A549 (cell line): ENCODE measurements around the gene SCN9A. TPM values are rescaled to one million over a fixed set of nuclear protein-coding genes. Genes with fewer than 3 reads are reported as not detected.

Experiments used
- ATAC-seq, 2 experiments: fragments of 200-7000 bp in 1 of 2; fragments of >200 bp in 1 of 2; cut with Nextera tagmentation in 1 of 2; cut with Tn5 transposase in 1 of 2; 3 replicates each; pipeline versions ENCODE4 v1.8.0 to v1.9.1; 2018 to 2020; ENCODE audit warnings: mild to moderate bottlenecking in 1 of 2, moderate library complexity in 1 of 2
- CTCF ChIA-PET: fragments of 300-600 bp; sonication (Branson Sonifier 250); formaldehyde crosslinking; extraction: SDS; loops from one replicate; lab custom pipeline; 2021; ENCODE audit warnings: antibody characterized with exemption, inconsistent platforms; lab: Yijun Ruan, JAX
- POLR2A ChIA-PET: fragments of 350-600 bp; formaldehyde crosslinking; extraction: SDS; loops from one replicate; lab custom pipeline; 2021; ENCODE audit warnings: antibody characterized with exemption, inconsistent platforms; lab: Yijun Ruan, JAX
- DNase-seq, 2 experiments: peaks; one replicate each; pipeline versions ENCODE4 v3.0.0 to v3.0.0-alpha.2; 2011 to 2016; ENCODE audit warnings: low read depth in 1 of 2, low spot score in 1 of 2
- FAIRE-seq: peaks from 2 replicates; lab custom pipeline; 2011; peaks lifted over from hg19 to GRCh38; lab: Jason Lieb, UNC
- H3K27ac ChIP-seq, 2 experiments: fragments of >200 bp; sonication (Bioruptor Twin); formaldehyde crosslinking; 3 replicates each; pipeline ENCODE4 v1.5.1; 2016 to 2017
- H3K4me1 ChIP-seq: fragments of >200 bp; sonication (Bioruptor Twin); formaldehyde crosslinking; 3 replicates; pipeline ENCODE4 v1.6.1; 2016
- H3K4me2 ChIP-seq: fragments of >200 bp; sonication (Bioruptor Twin); formaldehyde crosslinking; 3 replicates; pipeline ENCODE4 v1.6.1; 2016
- H3K4me3 ChIP-seq: fragments of >200 bp; sonication (Bioruptor Twin); formaldehyde crosslinking; 3 replicates; pipeline ENCODE4 v1.5.1; 2016
- H3K9me3 ChIP-seq: fragments of >200 bp; sonication (Bioruptor Twin); formaldehyde crosslinking; 3 replicates; pipeline ENCODE4 v1.6.1; 2016
- CBX8 ChIP-seq: fragments of 200-600 bp; sonication (generic); IDR thresholded peaks from 2 replicates; pipeline ENCODE4 v1.6.1; 2016
- CEBPB ChIP-seq, 2 experiments: fragments of >200 bp in 1 of 2; sonication (Bioruptor Twin) in 1 of 2; formaldehyde crosslinking in 1 of 2; IDR thresholded peaks; 2 replicates each; pipeline ENCODE4 v1.6.1; 2012 to 2016
- EP300 ChIP-seq, 2 experiments: fragments of >200 bp; sonication (Bioruptor Twin); formaldehyde crosslinking; IDR thresholded peaks; 2 replicates in 1 of 2; 3 replicates in 1 of 2; pipeline ENCODE4 v1.6.1; 2016 to 2017
- FOSL2 ChIP-seq, 2 experiments: fragments of 450-650 bp in 1 of 2; fragments of >200 bp in 1 of 2; sonication (Bioruptor Twin) in 1 of 2; formaldehyde crosslinking; IDR thresholded peaks; 2 replicates each; pipeline versions ENCODE4 v1.5.0 to v1.6.1; 2016 to 2020; ENCODE audit warnings: mild to moderate bottlenecking in 1 of 2, moderate library complexity in 1 of 2
- GATA3 ChIP-seq: IDR thresholded peaks from 2 replicates; pipeline ENCODE4 v1.6.1; 2012; ENCODE audit warnings: borderline replicate concordance
- HDAC2 ChIP-seq: fragments of 200-600 bp; sonication (generic); IDR thresholded peaks from 2 replicates; pipeline ENCODE4 v1.6.1; 2016
- HES2 ChIP-seq: fragments of >200 bp; sonication (Bioruptor Twin); formaldehyde crosslinking; IDR thresholded peaks from 2 replicates; pipeline ENCODE4 v1.6.1; 2016
- HOXB13 ChIP-seq: fragments of 250-450 bp; sonication (Bioruptor Pico); IDR thresholded peaks from 2 replicates; pipeline ENCODE4 v1.5.0; 2020; ENCODE audit warnings: low read depth, mild to moderate bottlenecking, moderate library complexity
- JUN ChIP-seq, 2 experiments: fragments of >200 bp; sonication (Bioruptor Twin); formaldehyde crosslinking; IDR thresholded peaks; 2 replicates in 1 of 2; 3 replicates in 1 of 2; pipeline ENCODE4 v1.6.1; 2016 to 2017
- JUNB ChIP-seq: fragments of >200 bp; sonication (Bioruptor Twin); formaldehyde crosslinking; IDR thresholded peaks from 2 replicates; pipeline ENCODE4 v1.6.1; 2016
- KDM5A ChIP-seq: fragments of 200-600 bp; sonication (generic); IDR thresholded peaks from 2 replicates; pipeline ENCODE4 v1.6.1; 2016; ENCODE audit warnings: antibody characterized with exemption, mild to moderate bottlenecking
- MAFK ChIP-seq: fragments of 450-650 bp; IDR thresholded peaks from 2 replicates; pipeline ENCODE4 v1.6.1; 2014; ENCODE audit not compliant: partially characterized antibody
- MAX ChIP-seq: IDR thresholded peaks from 2 replicates; pipeline ENCODE4 v1.6.1; 2012
- MYC ChIP-seq: IDR thresholded peaks from 2 replicates; pipeline ENCODE4 v1.6.1; 2012; ENCODE audit warnings: mild to moderate bottlenecking, inconsistent platforms, low read length, improper control_type of control experiment, borderline replicate concordance
- NPAS2 ChIP-seq: fragments of 250-450 bp; sonication (Bioruptor Pico); IDR thresholded peaks from 2 replicates; pipeline ENCODE4 v1.8.0; 2022; ENCODE audit warnings: mild to moderate bottlenecking, moderate library complexity, borderline replicate concordance
- NR3C1 ChIP-seq: fragments of >200 bp; sonication (Bioruptor Twin); formaldehyde crosslinking; IDR thresholded peaks from 3 replicates; pipeline ENCODE4 v1.6.1; 2017
- PBX3 ChIP-seq: IDR thresholded peaks from 2 replicates; pipeline ENCODE4 v1.6.1; 2012
- PHF8 ChIP-seq: fragments of 200-600 bp; sonication (generic); IDR thresholded peaks from 2 replicates; pipeline ENCODE4 v1.6.1; 2016; ENCODE audit warnings: low read depth, mild to moderate bottlenecking, antibody characterized with exemption, moderate library complexity, borderline replicate concordance
- POLR2AphosphoS2 ChIP-seq: conservative IDR thresholded peaks from 2 replicates; pipeline ENCODE4 v1.6.1; 2012; ENCODE audit warnings: low read length, improper control_type of control experiment, inconsistent platforms
- RAD21 ChIP-seq, 2 experiments: fragments of >200 bp in 1 of 2; sonication (Bioruptor Twin) in 1 of 2; formaldehyde crosslinking in 1 of 2; IDR thresholded peaks in 1 of 2; conservative IDR thresholded peaks in 1 of 2; 2 replicates in 1 of 2; 3 replicates in 1 of 2; pipeline ENCODE4 v1.6.1; 2012 to 2018; ENCODE audit warnings: inconsistent platforms in 1 of 2
- REST ChIP-seq: fragments of 200-600 bp; sonication (generic); IDR thresholded peaks from 2 replicates; pipeline ENCODE4 v1.6.1; 2016; ENCODE audit warnings: antibody characterized with exemption, mild to moderate bottlenecking, moderate library complexity
- RNF2 ChIP-seq: fragments of 200-600 bp; sonication (generic); IDR thresholded peaks from 2 replicates; pipeline ENCODE4 v1.6.1; 2016; ENCODE audit warnings: low read depth, mild to moderate bottlenecking, antibody characterized with exemption, moderate library complexity, borderline replicate concordance
- TP53 ChIP-seq: fragments of 250-450 bp; sonication (Bioruptor Pico); IDR thresholded peaks from 2 replicates; pipeline ENCODE4 v1.5.0; 2021; ENCODE audit warnings: mild to moderate bottlenecking, moderate library complexity
- WGBS: methylation state at CpG from one replicate; pipeline ENCODE4 v1.1.6; 2017; ENCODE audit errors: missing lambda C conversion rate; 5-methylcytosine and 5-hydroxymethylcytosine counted together
- polyA plus RNA-seq, 4 experiments: library from polyadenylated mRNA; depleted of rRNA in 3 of 4; stranded (reverse); fragments of >200 nt; fragmentation: RNase III in 1 of 4; extraction: RNeasy Plus Mini Kit Qiagen cat#74134 plus additional on column Dnase treatment in 1 of 4; gene quantifications; 2 replicates in 3 of 4; 3 replicates in 1 of 4; pipeline ENCODE4 v1.2.3, GENCODE V29; 2011 to 2017

Gene SCN9A
- polyA plus RNA-seq, 2 of the 4 experiments (the other 2 are of a cell fraction), result 7.7 to 23.6 TPM

- Histone ChIP-seq H3K4me1 (peaks cover 54% of the 10 kb centered on the region), H3K9me3 (no peaks in the 10 kb centered on the region), H3K4me2 (peak overlapping the region; percentile 76), H3K4me3 (no peak overlapping the region; the same call in 2 of the 3 replicates), H3K27ac (peak overlapping the region; percentile 65 to 83)
- FAIRE-seq (no peak), DNase-seq (peak in 1 of 2 experiments; percentile 67), ATAC-seq (peak in 1 of 2 experiments; percentile 9; a peak in 3 of 6 replicates)
- ChIA-PET POLR2A (no interaction called here), CTCF (interaction anchor here (0.9 to 2.4 kb wide), 3 partner anchors 11 to 14 kb away, joined by 4 to 8 read pairs (median 7); no protein-coding TSS in a partner anchor)
- TF ChIP-seq POLR2AphosphoS2 (no peak), JUN (IDR thresholded peaks at IDR 0.05) (peak in 1 of 2 experiments; percentile 43; a peak in 2 of 5 replicates), RNF2 (no peak), NR3C1 (no peak), GATA3 (peak; percentile 58; the same call in 1 of the 2 replicates), FOSL2 (IDR thresholded peaks at IDR 0.05) (no peak), FOSL2 (CRISPR knock-in tag; IDR thresholded peaks at IDR 0.05) (peak; percentile 46), EP300 (IDR thresholded peaks at IDR 0.05) (0 out of 5 replicates have a peak, but pooled peaks of 1 of the 2 experiments have one; percentile 16), JUNB (peak; percentile 52; the same call in 1 of the 2 replicates)
- WGBS, result 11% methylated on average over 2 of the region's 2 CpGs
Observed at GRCh38 chr2:166372046-166372445, 3.7 kb downstream of the SCN9A start.

- ChIA-PET POLR2A (interaction anchor here (2.5 kb wide), 1 partner anchor 10 kb away, joined by 13 read pairs; the partner anchor contains the start of gene SCN9A), CTCF (interaction anchor here (1.8 kb wide), 1 partner anchor 53 kb away, joined by 6 read pairs; no protein-coding TSS in a partner anchor)
- Histone ChIP-seq H3K4me2 (peak overlapping the region; percentile 81), H3K4me3 (peak overlapping the region; percentile 28; the same call in 1 of the 3 replicates), H3K9me3 (no peaks in the 10 kb centered on the region), H3K4me1 (peaks cover 58% of the 10 kb centered on the region), H3K27ac (peak overlapping the region; percentile 72 to 76)
- no peak for FAIRE-seq
- WGBS, result 35% methylated on average over 6 of the region's 6 CpGs
- ATAC-seq, result peak in 1 of 2 experiments; percentile 52; a peak in 3 of 6 replicates
- DNase-seq, result peak in 1 of 2 experiments; percentile 24
- TF ChIP-seq MAX (no peak), EP300 (IDR thresholded peaks at IDR 0.05) (no peak)
Observed at GRCh38 chr2:166365803-166366420, 9.8 kb downstream of the SCN9A start.

- FAIRE-seq (no peak), ATAC-seq (no peak)
- Histone ChIP-seq H3K4me2 (peak overlapping the region; percentile 81), H3K27ac (peak overlapping the region; percentile 72 to 76), H3K4me1 (peaks cover 53% of the 10 kb centered on the region)
- TF ChIP-seq MYC (no peak), POLR2AphosphoS2 (no peak), PHF8 (no peak), FOSL2 (IDR thresholded peaks at IDR 0.05) (no peak), FOSL2 (CRISPR knock-in tag; IDR thresholded peaks at IDR 0.05) (no peak), CBX8 (no peak), NPAS2 (no peak), CEBPB (IDR thresholded peaks at IDR 0.05) (no peak)
- TF ChIP-seq, all 56 proteins: peak for 0
- H3K4me3 ChIP-seq, result peak overlapping the region; percentile 28; the same call in 2 of the 3 replicates
- ChIA-PET POLR2A (interaction anchor here (2.5 kb wide), 1 partner anchor 11 kb away, joined by 13 read pairs; the partner anchor contains the start of gene SCN9A), CTCF (no interaction called here)
- WGBS, result 71% methylated on average over 3 of the region's 3 CpGs
- no peaks in the 10 kb centered on the region for H3K9me3 ChIP-seq
- DNase-seq, result no peak
Observed at GRCh38 chr2:166365239-166365638, 10.5 kb downstream of the SCN9A start.

- ChIA-PET POLR2A (no interaction called here), CTCF (no interaction called here)
- FAIRE-seq (no peak), ATAC-seq (peak; percentile 74 to 79; a peak in 5 of 6 replicates), DNase-seq (peak in 1 of 2 experiments; percentile 35)
- peak overlapping the region; percentile 81 for H3K4me2 ChIP-seq
- H3K27ac ChIP-seq, result peak overlapping the region; percentile 72 to 76
- 23% methylated on average over 9 of the region's 9 CpGs for WGBS
- peaks cover 51% of the 10 kb centered on the region for H3K4me1 ChIP-seq
- H3K9me3 ChIP-seq, result no peaks in the 10 kb centered on the region
- peak overlapping the region; percentile 28 for H3K4me3 ChIP-seq
- no peak for TF ChIP-seq MAFK
- TF ChIP-seq HDAC2, result no peak
- TF ChIP-seq GATA3, result no peak
- no peak for TF ChIP-seq HES2
- no peak for TF ChIP-seq KDM5A
- TF ChIP-seq RAD21 (conservative IDR thresholded peaks at IDR 0.05 in 1 of 2, IDR thresholded peaks at IDR 0.05 in 1 of 2), result no peak
- TF ChIP-seq PBX3, result no peak
- no peak for TF ChIP-seq TP53 (CRISPR knock-in tag)
- no peak for TF ChIP-seq HOXB13 (CRISPR knock-in tag)
- no peak for TF ChIP-seq CEBPB (IDR thresholded peaks at IDR 0.05)
- no peak for TF ChIP-seq REST
Observed at GRCh38 chr2:166364476-166365161, 11.1 kb downstream of the SCN9A start.
